HepG2 (cell line): ENCODE measurements around the gene GDF15. TPM values are rescaled to one million over a fixed set of nuclear protein-coding genes. Genes with fewer than 3 reads are reported as not detected.
A peak's percentile ranks its signal among the peaks of the same experiment; 100 is the strongest.

ENCODE experiments used
- AFF4 ChIP-seq: sonication (generic); formaldehyde crosslinking; IDR thresholded peaks from 2 replicates; pipeline ENCODE4 v1.4.0; 2020; ENCODE audit warnings: missing genetic modification reagents
- ARID2 ChIP-seq: sonication (generic); formaldehyde crosslinking; IDR thresholded peaks from 2 replicates; pipeline ENCODE4 v1.8.1; 2022; ENCODE audit warnings: mild to moderate bottlenecking, missing genetic modification reagents, borderline replicate concordance
- BCLAF1 ChIP-seq: fragments of 450-650 bp; IDR thresholded peaks from 2 replicates; pipeline ENCODE4 v1.6.1; 2017; ENCODE audit warnings: mild to moderate bottlenecking
- ESRRA ChIP-seq: sonication (generic); formaldehyde crosslinking; IDR thresholded peaks from 2 replicates; pipeline ENCODE4 v1.5.1; 2020; ENCODE audit warnings: mild to moderate bottlenecking, low read depth, missing genetic modification reagents
- GZF1 ChIP-seq: sonication (generic); formaldehyde crosslinking; IDR thresholded peaks from 2 replicates; pipeline ENCODE4 v1.5.1; 2020; ENCODE audit warnings: mild to moderate bottlenecking, missing genetic modification reagents
- MBNL3 ChIP-seq: fragments of 250-450 bp; sonication (Bioruptor Pico); conservative IDR thresholded peaks from 2 replicates; pipeline ENCODE4 v1.8.0; 2022; ENCODE audit warnings: mild to moderate bottlenecking, inconsistent platforms
- MEIS1 ChIP-seq: sonication (generic); formaldehyde crosslinking; IDR thresholded peaks from 2 replicates; pipeline ENCODE4 v1.9.0; 2021; ENCODE audit warnings: mild to moderate bottlenecking, missing genetic modification reagents, moderate library complexity, borderline replicate concordance
- NFE2L1 ChIP-seq: sonication (generic); formaldehyde crosslinking; IDR thresholded peaks from 2 replicates; pipeline ENCODE4 v1.4.0; 2020; ENCODE audit warnings: missing genetic modification reagents, mild to moderate bottlenecking, borderline replicate concordance
- NRL ChIP-seq: sonication (generic); formaldehyde crosslinking; IDR thresholded peaks from 2 replicates; pipeline ENCODE4 v1.5.0; 2020; ENCODE audit warnings: missing genetic modification reagents, mild to moderate bottlenecking, moderate library complexity, borderline replicate concordance
- RBAK ChIP-seq: sonication (generic); formaldehyde crosslinking; IDR thresholded peaks from 2 replicates; pipeline ENCODE4 v1.5.1; 2020; ENCODE audit warnings: mild to moderate bottlenecking, missing genetic modification reagents
- RNF2 ChIP-seq: fragments of 450-650 bp; conservative IDR thresholded peaks from 2 replicates; pipeline ENCODE4 v1.6.1; 2016; ENCODE audit warnings: low read depth
- TERF1 ChIP-seq: sonication (generic); formaldehyde crosslinking; IDR thresholded peaks from 2 replicates; pipeline ENCODE4 v1.8.0; 2022; ENCODE audit warnings: mild to moderate bottlenecking, missing genetic modification reagents, moderate library complexity
- ZNF276 ChIP-seq: sonication (generic); formaldehyde crosslinking; IDR thresholded peaks from 2 replicates; pipeline ENCODE4 v1.4.0; 2020; ENCODE audit warnings: mild to moderate bottlenecking, low read depth, missing genetic modification reagents
- ZNF343 ChIP-seq: sonication (generic); formaldehyde crosslinking; IDR thresholded peaks from 2 replicates; pipeline ENCODE4 v1.4.0; 2020; ENCODE audit warnings: mild to moderate bottlenecking, missing genetic modification reagents
- ZNF432 ChIP-seq: sonication (generic); formaldehyde crosslinking; IDR thresholded peaks from 2 replicates; pipeline ENCODE4 v1.5.0; 2020; ENCODE audit warnings: missing genetic modification reagents, mild to moderate bottlenecking, borderline replicate concordance
- ZNF513 ChIP-seq: sonication (generic); formaldehyde crosslinking; conservative IDR thresholded peaks from 2 replicates; pipeline ENCODE4 v1.5.0; 2020; ENCODE audit warnings: missing genetic modification reagents
- polyA plus RNA-seq, 8 experiments: library from polyadenylated mRNA; depleted of rRNA in 3 of 8; stranded (reverse) in 7 of 8; unstranded in 1 of 8; fragments of >200 nt; fragmentation: Illumina TruSeq in 4 of 8; extraction: Trizol in 4 of 8; gene quantifications; 2 replicates each; pipeline versions ENCODE4 v1.2.1 to v1.2.3, GENCODE V29; 2011 to 2016; ENCODE audit warnings: low read depth in 4 of 8, missing spikeins in 1 of 8, mixed read lengths in 1 of 8; ENCODE audit not compliant: insufficient read depth in 1 of 8
- total RNA-seq, 5 experiments: library from RNA; depleted of rRNA; stranded (reverse); fragments of >200 nt; fragmentation: Illumina TruSeq; extraction: Trizol; gene quantifications; 2 replicates each; pipeline ENCODE4 v1.2.3, GENCODE V29; 2016; ENCODE audit warnings: low read depth in 1 of 5

GDF15 gene
- total and polyA plus RNA-seq, 2 of the 13 experiments (the other 11 are each of a cell fraction or from before 2014, with no cell fraction given) = 146 to 422 TPM

- TF ChIP-seq ZNF432 (CRISPR knock-in tag) = peak; percentile 65; the same call in 1 of the 2 replicates
- TF ChIP-seq ZNF513 = peak; percentile 95; the same call in 1 of the 2 replicates
- TF ChIP-seq NFE2L1 (CRISPR knock-in tag) = no peak
- peak; percentile 97 for TF ChIP-seq AFF4 (CRISPR knock-in tag)
- TF ChIP-seq GZF1 (CRISPR knock-in tag) = 0 out of 2 replicates have a peak, but pooled peaks have one; percentile 63
- no peak for TF ChIP-seq MBNL3 (CRISPR knock-in tag)
- TF ChIP-seq ZNF276 (CRISPR knock-in tag) = peak; percentile 90
- TF ChIP-seq BCLAF1 = no peak
- 0 out of 2 replicates have a peak, but pooled peaks have one; percentile 36 for TF ChIP-seq TERF1 (CRISPR knock-in tag)
- TF ChIP-seq RNF2 = no peak
- TF ChIP-seq ZNF343 (CRISPR knock-in tag) = peak; percentile 92
- TF ChIP-seq NRL = peak; percentile 52; the same call in 1 of the 2 replicates
- TF ChIP-seq ARID2 = no peak; the same call in 1 of the 2 replicates
- TF ChIP-seq MEIS1 (CRISPR knock-in tag) = peak; percentile 88; the same call in 1 of the 2 replicates
- TF ChIP-seq RBAK (CRISPR knock-in tag) = no peak
- TF ChIP-seq ESRRA (CRISPR knock-in tag) = 0 out of 2 replicates have a peak, but pooled peaks have one; percentile 36
These were observed at the start of gene GDF15 (continued) for GRCh38 chr19:18385675-18386542.
